Transverse colon (tissue), 4 donors: Measurements from ENCODE around the gene SCAF8. TPM values are rescaled to one million over a fixed set of nuclear protein-coding genes. Genes with fewer than 3 reads are reported as not detected.

ENCODE experiments used
- DNase-seq: peaks from one replicate; pipeline ENCODE4 v3.0.0-alpha.2; 2019
- H3K27ac ChIP-seq, 4 donors: fragments of 200-600 bp; sonication (generic); 2 replicates each; pipeline ENCODE4 v1.5.1; 2016 to 2018; ENCODE audit warnings: inconsistent platforms in 4 of 4
- H3K27me3 ChIP-seq: fragments of 200-600 bp; sonication (generic); 2 replicates; pipeline ENCODE4 v1.5.1; 2017; ENCODE audit warnings: inconsistent platforms
- H3K36me3 ChIP-seq, 4 donors: fragments of 200-600 bp; sonication (generic); 2 replicates each; pipeline ENCODE4 v1.5.1; 2017 to 2019; ENCODE audit warnings: inconsistent platforms in 4 of 4
- H3K4me1 ChIP-seq, 4 donors: fragments of 200-600 bp; sonication (generic); 2 replicates each; pipeline ENCODE4 v1.5.1; 2017 to 2020; ENCODE audit warnings: inconsistent platforms in 4 of 4
- H3K4me3 ChIP-seq, 4 donors: fragments of 200-600 bp; sonication (generic); 1 replicate in 1 of 4; 2 replicates in 3 of 4; pipeline versions ENCODE4 v1.5.1 to v1.6.1; 2017 to 2019; ENCODE audit warnings: inconsistent platforms in 4 of 4
- H3K9me3 ChIP-seq, 2 donors: fragments of 200-600 bp; sonication (generic); 2 replicates each; pipeline ENCODE4 v1.5.1; 2017 to 2019; ENCODE audit warnings: inconsistent platforms in 2 of 2
- EP300 ChIP-seq: sonication (generic); formaldehyde crosslinking; IDR thresholded peaks from one replicate; pipeline ENCODE4 v1.6.1; 2017; ENCODE audit warnings: antibody characterized with exemption, low read depth
- POLR2A ChIP-seq: fragments of 450-650 bp; IDR thresholded peaks from one replicate; pipeline ENCODE4 v1.6.1; 2016; ENCODE audit warnings: antibody characterized with exemption, mild to moderate bottlenecking, moderate library complexity
- POLR2AphosphoS5 ChIP-seq, 3 donors: sonication (generic); formaldehyde crosslinking; IDR thresholded peaks; one replicate each; pipeline ENCODE4 v1.6.1; 2016; ENCODE audit warnings: antibody characterized with exemption in 3 of 3
- WGBS, 2 donors: methylation state at CpG; one replicate each; pipeline ENCODE4 v1.1.5; 2018; ENCODE audit warnings: low coverage in 1 of 2; 5-methylcytosine and 5-hydroxymethylcytosine counted together
- in situ Hi-C, 4 donors: fragments of 200-750 bp; cut with MboI; loops; one replicate each; pipeline versions ENCODE4 v1.15.0 to v1.15.1; 2017; ENCODE audit warnings: low sequenced_read_pairs in 3 of 4, low pct_ligation_motif_present in 1 of 4, low pct_unique_long_range_greater_than_20kb in 1 of 4
- intact Hi-C: fragments of 100-400 bp; cut with DNase I; formaldehyde crosslinking; loops from one replicate; pipeline ENCODE4 v1.15.1; 2023; ENCODE audit warnings: low total_unique reads
- total RNA-seq, 4 donors: library from RNA; depleted of rRNA; stranded (reverse); fragments of >200 nt; gene quantifications; one replicate each; pipeline ENCODE4 v1.1.0, GENCODE V29; 2016
- TF ChIP-seq, protein P1 (sequence below), 5 experiments: fragments of 200-600 bp in 3 of 5; fragments of 450-650 bp in 2 of 5; sonication (generic) in 3 of 5; IDR thresholded peaks; 1 replicate in 2 of 5; 2 replicates in 3 of 5; pipeline ENCODE4 v1.5.1; 2016 to 2017; ENCODE audit warnings: antibody characterized with exemption in 5 of 5, inconsistent platforms in 3 of 5, mild to moderate bottlenecking in 2 of 5, moderate library complexity in 1 of 5

Gene SCAF8
- total RNA-seq, 4 donors from 2014 or later = 32.2 to 38.6 (median 33.4) TPM

DNA sequence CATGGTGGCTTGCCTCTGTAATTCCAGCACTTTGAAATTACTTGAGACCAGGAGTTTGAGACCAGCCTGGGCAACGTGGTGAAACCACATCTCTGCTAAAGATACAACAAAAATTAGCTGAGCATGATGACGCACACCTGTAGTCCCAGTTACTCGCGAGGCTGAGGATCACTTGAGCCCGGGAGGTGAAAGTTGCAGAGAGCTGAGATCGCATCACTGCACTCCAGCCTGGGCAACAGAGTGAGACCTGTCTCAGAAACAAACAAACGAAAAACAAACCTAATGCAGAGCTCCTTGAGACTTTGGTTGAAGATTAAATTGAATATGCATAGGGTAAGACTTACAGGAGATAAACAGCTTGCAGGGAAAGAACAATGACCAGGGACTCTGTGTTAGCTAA is 80.8 kb downstream of the SCAF8 start:
- WGBS, 2 donors = 90 to 94% methylated on average over 3 to 7 of the region's 7 CpGs
- TF ChIP-seq POLR2A (no peak), POLR2AphosphoS5 (IDR thresholded peaks at IDR 0.05) (no peak), EP300 (no peak)
- TF ChIP-seq, protein P1, sequence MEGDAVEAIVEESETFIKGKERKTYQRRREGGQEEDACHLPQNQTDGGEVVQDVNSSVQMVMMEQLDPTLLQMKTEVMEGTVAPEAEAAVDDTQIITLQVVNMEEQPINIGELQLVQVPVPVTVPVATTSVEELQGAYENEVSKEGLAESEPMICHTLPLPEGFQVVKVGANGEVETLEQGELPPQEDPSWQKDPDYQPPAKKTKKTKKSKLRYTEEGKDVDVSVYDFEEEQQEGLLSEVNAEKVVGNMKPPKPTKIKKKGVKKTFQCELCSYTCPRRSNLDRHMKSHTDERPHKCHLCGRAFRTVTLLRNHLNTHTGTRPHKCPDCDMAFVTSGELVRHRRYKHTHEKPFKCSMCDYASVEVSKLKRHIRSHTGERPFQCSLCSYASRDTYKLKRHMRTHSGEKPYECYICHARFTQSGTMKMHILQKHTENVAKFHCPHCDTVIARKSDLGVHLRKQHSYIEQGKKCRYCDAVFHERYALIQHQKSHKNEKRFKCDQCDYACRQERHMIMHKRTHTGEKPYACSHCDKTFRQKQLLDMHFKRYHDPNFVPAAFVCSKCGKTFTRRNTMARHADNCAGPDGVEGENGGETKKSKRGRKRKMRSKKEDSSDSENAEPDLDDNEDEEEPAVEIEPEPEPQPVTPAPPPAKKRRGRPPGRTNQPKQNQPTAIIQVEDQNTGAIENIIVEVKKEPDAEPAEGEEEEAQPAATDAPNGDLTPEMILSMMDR (IDR thresholded peaks at IDR 0.05) = no peak
- intact Hi-C loops = loop anchor here (10.0 kb wide), 1 partner anchor 139 kb away; no protein-coding TSS in a partner anchor
- Histone ChIP-seq H3K9me3 (no peaks in the 10 kb centered on the region), H3K27me3 (no peaks in the 10 kb centered on the region), H3K4me3 (no peak overlapping the region), H3K36me3 (peaks cover 0 to 67% (median 31%) of the 10 kb centered on the region in 4 donors), H3K4me1 (no peaks in the 10 kb centered on the region), H3K27ac (no peak overlapping the region)
- in situ Hi-C loops = no loop called here
- DNase-seq = no peak

DNA sequence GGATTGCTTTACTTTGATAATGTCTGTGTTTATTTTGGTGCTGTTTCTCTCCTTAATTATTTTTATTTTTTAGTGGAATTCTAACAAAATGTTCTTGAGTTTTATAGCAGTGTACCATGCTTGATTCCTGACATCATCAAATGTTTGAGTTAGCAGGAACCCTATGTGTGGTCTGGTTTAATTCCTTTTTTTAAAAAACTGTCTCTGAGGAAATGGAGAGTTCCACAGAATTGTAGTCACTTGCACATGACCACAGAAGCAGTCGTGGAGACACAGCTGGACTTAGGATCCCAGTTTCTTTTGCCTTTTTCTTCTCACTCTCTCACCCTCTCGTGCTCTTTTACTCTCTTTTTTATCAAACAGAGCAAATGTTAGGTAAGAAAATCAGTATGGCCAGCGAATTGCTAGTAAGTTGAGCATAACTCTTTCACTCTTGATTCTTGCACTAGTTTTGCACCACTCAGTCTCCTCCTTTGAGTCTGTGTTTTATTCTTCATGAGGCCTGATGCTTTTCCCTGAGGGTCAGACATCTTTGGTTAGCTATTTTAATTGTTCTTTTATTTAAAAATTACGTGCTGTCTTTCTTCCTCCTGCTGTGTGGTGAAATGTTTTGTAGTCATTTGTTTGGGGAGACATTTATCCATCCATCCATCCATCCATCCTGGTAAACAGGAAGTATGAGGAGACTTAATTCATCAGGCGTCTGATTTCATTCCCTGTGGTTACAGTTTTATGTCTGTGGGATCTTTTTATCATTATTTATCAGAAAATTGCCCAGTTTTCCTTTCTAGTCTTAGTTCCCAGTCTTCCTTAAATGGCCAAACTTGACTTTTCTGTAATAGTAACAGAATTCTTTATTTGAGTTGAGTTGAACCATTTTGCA is 83.0 kb downstream of the SCAF8 start:
- no peak overlapping the region for H3K4me3 ChIP-seq
- intact Hi-C loops (loop anchor here (10.0 kb wide), 1 partner anchor 141 kb away; no protein-coding TSS in a partner anchor), in situ Hi-C loops (no loop called here)
- H3K27me3 ChIP-seq = no peaks in the 10 kb centered on the region
- H3K27ac ChIP-seq = peak overlapping the region in 1 of 4 donors; percentile 15
- WGBS, 2 donors = 61 to 72% methylated on average over 5 of the region's 5 CpGs
- no peaks in the 10 kb centered on the region for H3K4me1 ChIP-seq
- DNase-seq = no peak
- TF ChIP-seq, protein P1 (IDR thresholded peaks at IDR 0.05) = no peak
- TF ChIP-seq POLR2A (no peak), EP300 (no peak), POLR2AphosphoS5 (IDR thresholded peaks at IDR 0.05) (no peak)
- no peaks in the 10 kb centered on the region for H3K9me3 ChIP-seq
- H3K36me3 ChIP-seq = peaks cover 0 to 68% (median 31%) of the 10 kb centered on the region in 4 donors

DNA sequence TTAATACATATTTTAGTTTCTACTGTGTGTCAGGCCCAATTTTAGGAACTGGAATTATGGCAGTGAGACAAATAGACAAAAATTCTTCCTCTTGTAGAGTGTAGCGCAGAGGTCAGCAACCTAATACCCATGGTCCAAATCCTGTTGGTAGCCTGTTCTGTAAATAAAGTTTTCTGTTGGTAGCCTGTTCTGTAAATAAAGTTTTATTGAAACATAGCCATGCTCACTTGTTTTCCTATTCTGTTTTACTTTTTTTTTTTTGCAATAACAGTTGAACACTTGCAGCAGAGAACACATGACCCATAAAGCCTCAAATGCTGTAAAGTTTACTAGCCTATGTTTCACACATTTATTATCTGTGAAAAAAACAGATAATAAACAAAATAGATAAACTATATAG is 87.9 kb downstream of the SCAF8 start:
- 98 to 100% methylated on average over 1 of the region's 1 CpG for WGBS, 2 donors
- Histone ChIP-seq H3K4me1 (no peaks in the 10 kb centered on the region), H3K27ac (no peak overlapping the region), H3K9me3 (no peaks in the 10 kb centered on the region), H3K4me3 (no peak overlapping the region), H3K36me3 (peaks cover 0 to 72% (median 21%) of the 10 kb centered on the region in 4 donors), H3K27me3 (no peaks in the 10 kb centered on the region)
- no peak for DNase-seq
- in situ Hi-C loops (no loop called here), intact Hi-C loops (no loop called here)
- TF ChIP-seq POLR2A (no peak), POLR2AphosphoS5 (IDR thresholded peaks at IDR 0.05) (no peak), EP300 (no peak)
- TF ChIP-seq, protein P1 (IDR thresholded peaks at IDR 0.05) = no peak

DNA sequence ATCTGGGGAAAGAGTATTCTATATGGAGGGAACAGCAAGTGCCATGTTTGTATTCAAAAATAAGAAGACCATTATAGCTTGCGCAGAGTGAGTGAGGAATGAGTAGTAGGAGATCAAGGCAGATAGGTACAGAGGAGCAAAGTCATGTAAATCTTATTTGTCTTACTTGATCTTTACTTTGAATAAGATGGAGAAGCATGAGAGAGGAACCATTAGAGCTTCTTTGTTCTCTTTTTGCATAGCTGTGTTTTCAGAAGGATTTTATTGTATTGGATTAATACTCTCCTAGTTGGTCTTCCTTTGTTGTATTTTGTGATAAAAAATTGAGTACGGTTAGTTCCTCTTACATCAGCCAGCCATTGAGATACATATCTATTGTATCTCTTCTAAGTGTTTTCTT is 88.4 kb downstream of the SCAF8 start:
- intact Hi-C loops = no loop called here
- TF ChIP-seq POLR2AphosphoS5 (IDR thresholded peaks at IDR 0.05) = no peak
- TF ChIP-seq POLR2A = no peak
- no peak for TF ChIP-seq EP300
- TF ChIP-seq, protein P1 (IDR thresholded peaks at IDR 0.05) = no peak
- Histone ChIP-seq H3K4me3 (no peak overlapping the region), H3K27me3 (no peaks in the 10 kb centered on the region), H3K9me3 (no peaks in the 10 kb centered on the region), H3K4me1 (no peaks in the 10 kb centered on the region), H3K27ac (no peak overlapping the region), H3K36me3 (peaks cover 0 to 72% (median 23%) of the 10 kb centered on the region in 4 donors)
- no peak for DNase-seq
- WGBS, 2 donors = 94 to 96% methylated on average over 2 of the region's 2 CpGs
- in situ Hi-C loops = no loop called here
